OCI-LY3 (cell line): ENCODE measurements around the gene KCNMA1.

Experiments
- EZH2phosphoT487 ChIP-seq: fragments of 200-600 bp; shearing (Covaris generic); IDR thresholded peaks from 2 replicates; pipeline ENCODE4 v1.6.1; 2018; ENCODE audit warnings: antibody characterized with exemption, mixed run types, low read depth
- TF ChIP-seq, protein P1 (sequence below): fragments of 200-600, 300-600 bp; sonication (generic); IDR thresholded peaks from 2 replicates; pipeline ENCODE4 v1.5.1; 2014; ENCODE audit warnings: antibody characterized with exemption, low read length, low read depth

DNA sequence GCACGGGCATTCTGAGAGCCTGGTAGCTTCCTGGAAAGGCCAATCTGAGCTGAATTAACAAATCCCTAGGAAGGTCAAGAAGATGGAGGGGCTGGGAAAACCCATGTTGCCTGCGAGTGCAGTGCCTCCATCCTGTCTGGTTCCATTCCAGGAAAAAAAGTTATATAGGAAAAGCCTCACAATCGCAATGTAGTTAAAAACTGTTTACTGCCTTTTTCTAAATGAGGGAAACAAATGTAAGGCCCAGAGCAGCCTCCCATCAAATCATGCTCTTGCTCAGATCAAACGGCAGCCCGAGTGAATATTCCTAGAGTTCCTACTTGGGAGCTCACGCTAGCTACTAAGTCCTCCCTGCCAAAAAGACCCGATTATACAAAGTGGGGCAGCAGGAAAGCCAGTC, 179.9 kb downstream of the KCNMA1 start:
- TF ChIP-seq, protein P1, sequence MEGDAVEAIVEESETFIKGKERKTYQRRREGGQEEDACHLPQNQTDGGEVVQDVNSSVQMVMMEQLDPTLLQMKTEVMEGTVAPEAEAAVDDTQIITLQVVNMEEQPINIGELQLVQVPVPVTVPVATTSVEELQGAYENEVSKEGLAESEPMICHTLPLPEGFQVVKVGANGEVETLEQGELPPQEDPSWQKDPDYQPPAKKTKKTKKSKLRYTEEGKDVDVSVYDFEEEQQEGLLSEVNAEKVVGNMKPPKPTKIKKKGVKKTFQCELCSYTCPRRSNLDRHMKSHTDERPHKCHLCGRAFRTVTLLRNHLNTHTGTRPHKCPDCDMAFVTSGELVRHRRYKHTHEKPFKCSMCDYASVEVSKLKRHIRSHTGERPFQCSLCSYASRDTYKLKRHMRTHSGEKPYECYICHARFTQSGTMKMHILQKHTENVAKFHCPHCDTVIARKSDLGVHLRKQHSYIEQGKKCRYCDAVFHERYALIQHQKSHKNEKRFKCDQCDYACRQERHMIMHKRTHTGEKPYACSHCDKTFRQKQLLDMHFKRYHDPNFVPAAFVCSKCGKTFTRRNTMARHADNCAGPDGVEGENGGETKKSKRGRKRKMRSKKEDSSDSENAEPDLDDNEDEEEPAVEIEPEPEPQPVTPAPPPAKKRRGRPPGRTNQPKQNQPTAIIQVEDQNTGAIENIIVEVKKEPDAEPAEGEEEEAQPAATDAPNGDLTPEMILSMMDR: no peak
- no peak for TF ChIP-seq EZH2phosphoT487
